ENCODE measurements around the gene IQUB.
"Not testable (repeated sequence)": the region's sequence is repeated elsewhere in the genome, so short reads cannot be mapped to it uniquely, and the experiment has no call there.

IQUB gene

GRCh38 chr7:123538897-123539296 is 4.5 kb upstream of the IQUB start:
- no peak for DNase-seq

- DNase-seq, result no peak
Observed at GRCh38 chr7:123538189-123538714, 3.9 kb upstream of the IQUB start.

- no peak for DNase-seq
Observed at GRCh38 chr7:123537026-123537642, 2.7 kb upstream of the IQUB start.

GRCh38 chr7:123535517-123535916 is 1.1 kb upstream of the IQUB start:
- no peak for DNase-seq

GRCh38 chr7:123533929-123534382 is 439 bp downstream of the IQUB start:
- DNase-seq, result no peak

GRCh38 chr7:123533553-123533917 is 860 bp downstream of the IQUB start:
- no peak for DNase-seq

GRCh38 chr7:123532788-123533552 is 1.4 kb downstream of the IQUB start:
- not testable (repeated sequence) for DNase-seq

GRCh38 chr7:123532343-123532742 is 2.1 kb downstream of the IQUB start:
- DNase-seq, result not testable (repeated sequence)

- DNase-seq, result not testable (repeated sequence)
Observed at GRCh38 chr7:123530035-123530591, 4.3 kb downstream of the IQUB start.

GRCh38 chr7:123528265-123528664 is 6.1 kb downstream of the IQUB start:
- no peak for DNase-seq

- DNase-seq, result not testable (repeated sequence)
Observed at GRCh38 chr7:123527712-123528225, 6.6 kb downstream of the IQUB start.

- not testable (repeated sequence) for DNase-seq
Observed at GRCh38 chr7:123526533-123526932, 7.9 kb downstream of the IQUB start.

GRCh38 chr7:123522066-123522465 is 12.3 kb downstream of the IQUB start:
- DNase-seq, result no peak

GRCh38 chr7:123505221-123505620 is 29.2 kb downstream of the IQUB start:
- DNase-seq, result no peak

- no peak for DNase-seq
Observed at GRCh38 chr7:123502201-123502600, 32.2 kb downstream of the IQUB start.

GRCh38 chr7:123500878-123501489 is 33.4 kb downstream of the IQUB start:
- DNase-seq, result no peak

- no peak for DNase-seq
Observed at GRCh38 chr7:123499211-123499970, 35.0 kb downstream of the IQUB start.

GRCh38 chr7:123498601-123499000 is 35.8 kb downstream of the IQUB start:
- no peak for DNase-seq

- DNase-seq, result no peak
Observed at GRCh38 chr7:123498031-123498430, 36.4 kb downstream of the IQUB start.

GRCh38 chr7:123494193-123494796 is 40.1 kb downstream of the IQUB start:
- DNase-seq, result no peak

GRCh38 chr7:123492485-123492884 is 41.9 kb downstream of the IQUB start:
- DNase-seq, result no peak

GRCh38 chr7:123485721-123486120 is 48.7 kb downstream of the IQUB start:
- no peak for DNase-seq
